Measurements from ENCODE around the gene TXNDC9. TPM values are rescaled to one million over a fixed set of nuclear protein-coding genes. Genes with fewer than 3 reads are reported as not detected.

TXNDC9 gene
- total and polyA plus RNA-seq, 4 donors = 12.5 to 27.5 (median 20.9) TPM

DNA sequence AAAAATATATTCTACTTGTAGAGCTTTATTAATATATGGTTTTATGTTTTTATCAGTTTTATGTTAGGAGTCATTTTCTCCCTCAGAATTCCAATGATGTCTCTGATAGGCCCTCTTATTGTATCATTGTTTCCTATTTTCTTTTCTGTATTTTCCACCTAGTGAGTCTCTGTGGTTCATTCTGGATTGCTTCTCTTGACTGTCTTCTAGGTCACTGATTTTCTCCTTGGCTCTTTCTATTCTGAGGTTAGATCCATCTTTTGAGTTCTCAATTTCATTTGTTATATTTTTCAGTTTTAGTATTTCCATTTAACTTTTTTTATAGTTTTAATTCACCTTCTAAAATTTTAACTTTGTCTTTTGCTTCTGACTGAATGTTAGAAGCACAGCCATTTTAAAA is 38.6 kb upstream of the TXNDC9 start:
- Histone ChIP-seq H3K4me1 (ENCODE audit: control insufficient read depth in 4 of 4, insufficient read depth in 4 of 4, low read length in 3 of 4) (no peaks in the 10 kb centered on the region), H3K27ac (ENCODE audit: low read depth in 1 of 2, low read length in 2 of 2) (no peak overlapping the region), H3K4me3 (ENCODE audit: low read depth in 1 of 3, low read length in 3 of 3) (no peak overlapping the region), H3K9me3 (ENCODE audit: control insufficient read depth in 4 of 4, low read length in 3 of 4) (no peaks in the 10 kb centered on the region), H3K36me3 (ENCODE audit: control insufficient read depth in 4 of 4, insufficient read depth in 3 of 4, low read depth in 1 of 4, low read length in 3 of 4) (peaks cover 4 to 56% (median 37%) of the 10 kb centered on the region in 4 donors), H3K9ac (ENCODE audit: low read depth in 1 of 2, low read length in 2 of 2) (no peak overlapping the region), H3K27me3 (ENCODE audit: control insufficient read depth in 4 of 4, insufficient read depth in 4 of 4, low read length in 3 of 4) (no peaks in the 10 kb centered on the region)
- TF ChIP-seq JUND (IDR thresholded peaks at IDR 0.05) (no peak), FOXA2 (IDR thresholded peaks at IDR 0.05) (no peak), YY1 (IDR thresholded peaks at IDR 0.05) (no peak), HNF4G (IDR thresholded peaks at IDR 0.05) (no peak), TAF1 (conservative IDR thresholded peaks at IDR 0.05) (no peak), SP1 (IDR thresholded peaks at IDR 0.05) (no peak), RXRA (IDR thresholded peaks at IDR 0.05) (no peak), EGR1 (IDR thresholded peaks at IDR 0.05; ENCODE audit: low read depth in 2 of 2) (no peak), NR2F2 (IDR thresholded peaks at IDR 0.05) (no peak), HNF4A (conservative IDR thresholded peaks at IDR 0.05) (no peak), FOXA1 (IDR thresholded peaks at IDR 0.05) (no peak), ZBTB33 (IDR thresholded peaks at IDR 0.05) (no peak), GABPA (IDR thresholded peaks at IDR 0.05 in 1 of 2, conservative IDR thresholded peaks at IDR 0.05 in 1 of 2) (no peak), RAD21 (IDR thresholded peaks at IDR 0.05) (no peak)
- TF ChIP-seq, protein P1, sequence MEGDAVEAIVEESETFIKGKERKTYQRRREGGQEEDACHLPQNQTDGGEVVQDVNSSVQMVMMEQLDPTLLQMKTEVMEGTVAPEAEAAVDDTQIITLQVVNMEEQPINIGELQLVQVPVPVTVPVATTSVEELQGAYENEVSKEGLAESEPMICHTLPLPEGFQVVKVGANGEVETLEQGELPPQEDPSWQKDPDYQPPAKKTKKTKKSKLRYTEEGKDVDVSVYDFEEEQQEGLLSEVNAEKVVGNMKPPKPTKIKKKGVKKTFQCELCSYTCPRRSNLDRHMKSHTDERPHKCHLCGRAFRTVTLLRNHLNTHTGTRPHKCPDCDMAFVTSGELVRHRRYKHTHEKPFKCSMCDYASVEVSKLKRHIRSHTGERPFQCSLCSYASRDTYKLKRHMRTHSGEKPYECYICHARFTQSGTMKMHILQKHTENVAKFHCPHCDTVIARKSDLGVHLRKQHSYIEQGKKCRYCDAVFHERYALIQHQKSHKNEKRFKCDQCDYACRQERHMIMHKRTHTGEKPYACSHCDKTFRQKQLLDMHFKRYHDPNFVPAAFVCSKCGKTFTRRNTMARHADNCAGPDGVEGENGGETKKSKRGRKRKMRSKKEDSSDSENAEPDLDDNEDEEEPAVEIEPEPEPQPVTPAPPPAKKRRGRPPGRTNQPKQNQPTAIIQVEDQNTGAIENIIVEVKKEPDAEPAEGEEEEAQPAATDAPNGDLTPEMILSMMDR (IDR thresholded peaks at IDR 0.05; ENCODE audit: low read depth, low read length, missing input control) = no peak
- TF ChIP-seq, protein P2, sequence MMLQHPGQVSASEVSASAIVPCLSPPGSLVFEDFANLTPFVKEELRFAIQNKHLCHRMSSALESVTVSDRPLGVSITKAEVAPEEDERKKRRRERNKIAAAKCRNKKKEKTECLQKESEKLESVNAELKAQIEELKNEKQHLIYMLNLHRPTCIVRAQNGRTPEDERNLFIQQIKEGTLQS (IDR thresholded peaks at IDR 0.05) = no peak
- TF ChIP-seq, protein P3, sequence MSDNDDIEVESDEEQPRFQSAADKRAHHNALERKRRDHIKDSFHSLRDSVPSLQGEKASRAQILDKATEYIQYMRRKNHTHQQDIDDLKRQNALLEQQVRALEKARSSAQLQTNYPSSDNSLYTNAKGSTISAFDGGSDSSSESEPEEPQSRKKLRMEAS (IDR thresholded peaks at IDR 0.05) = no peak
- TF ChIP-seq, protein P4, sequence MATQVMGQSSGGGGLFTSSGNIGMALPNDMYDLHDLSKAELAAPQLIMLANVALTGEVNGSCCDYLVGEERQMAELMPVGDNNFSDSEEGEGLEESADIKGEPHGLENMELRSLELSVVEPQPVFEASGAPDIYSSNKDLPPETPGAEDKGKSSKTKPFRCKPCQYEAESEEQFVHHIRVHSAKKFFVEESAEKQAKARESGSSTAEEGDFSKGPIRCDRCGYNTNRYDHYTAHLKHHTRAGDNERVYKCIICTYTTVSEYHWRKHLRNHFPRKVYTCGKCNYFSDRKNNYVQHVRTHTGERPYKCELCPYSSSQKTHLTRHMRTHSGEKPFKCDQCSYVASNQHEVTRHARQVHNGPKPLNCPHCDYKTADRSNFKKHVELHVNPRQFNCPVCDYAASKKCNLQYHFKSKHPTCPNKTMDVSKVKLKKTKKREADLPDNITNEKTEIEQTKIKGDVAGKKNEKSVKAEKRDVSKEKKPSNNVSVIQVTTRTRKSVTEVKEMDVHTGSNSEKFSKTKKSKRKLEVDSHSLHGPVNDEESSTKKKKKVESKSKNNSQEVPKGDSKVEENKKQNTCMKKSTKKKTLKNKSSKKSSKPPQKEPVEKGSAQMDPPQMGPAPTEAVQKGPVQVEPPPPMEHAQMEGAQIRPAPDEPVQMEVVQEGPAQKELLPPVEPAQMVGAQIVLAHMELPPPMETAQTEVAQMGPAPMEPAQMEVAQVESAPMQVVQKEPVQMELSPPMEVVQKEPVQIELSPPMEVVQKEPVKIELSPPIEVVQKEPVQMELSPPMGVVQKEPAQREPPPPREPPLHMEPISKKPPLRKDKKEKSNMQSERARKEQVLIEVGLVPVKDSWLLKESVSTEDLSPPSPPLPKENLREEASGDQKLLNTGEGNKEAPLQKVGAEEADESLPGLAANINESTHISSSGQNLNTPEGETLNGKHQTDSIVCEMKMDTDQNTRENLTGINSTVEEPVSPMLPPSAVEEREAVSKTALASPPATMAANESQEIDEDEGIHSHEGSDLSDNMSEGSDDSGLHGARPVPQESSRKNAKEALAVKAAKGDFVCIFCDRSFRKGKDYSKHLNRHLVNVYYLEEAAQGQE (IDR thresholded peaks at IDR 0.05) = no peak
- DNase-seq (ENCODE audit: low spot score) = no peak

Measured in liver (tissue), 9 donors.